Adrenal gland (tissue), 12 donors: ENCODE data around the gene RBPJL. TPM values are rescaled to one million over a fixed set of nuclear protein-coding genes. Genes with fewer than 3 reads are reported as not detected.
A peak's percentile ranks its signal among the peaks of the same experiment; 100 is the strongest.
"Not testable (repeated sequence)": the region's sequence is repeated elsewhere in the genome, so short reads cannot be mapped to it uniquely, and the experiment has no call there.

ENCODE experiments used
- DNase-seq, 7 donors: peaks; one replicate each; pipeline ENCODE4 v3.0.0-alpha.2; 2019 to 2020
- H3K27ac ChIP-seq, 5 donors: fragments of 200-600 bp; sonication (generic) in 4 of 5; 1 replicate in 3 of 5; 2 replicates in 2 of 5; pipeline versions ENCODE4 v1.5.1 to v1.8.0; 2016 to 2020; ENCODE audit warnings: mild to moderate bottlenecking in 1 of 5
- H3K27me3 ChIP-seq: fragments of 200-600 bp; 2 replicates; pipeline ENCODE4 v1.8.0; 2021
- H3K36me3 ChIP-seq, 2 donors: fragments of 200-600 bp; replicated peaks in 1 of 2; 1 replicate in 1 of 2; 2 replicates in 1 of 2; pipeline versions ENCODE4 v1.5.1 to v1.8.0; 2018 to 2022
- H3K4me1 ChIP-seq, 2 donors: fragments of 200-600 bp; replicated peaks in 1 of 2; 1 replicate in 1 of 2; 2 replicates in 1 of 2; pipeline versions ENCODE4 v1.5.1 to v1.8.0; 2018 to 2021
- H3K4me3 ChIP-seq, 4 donors: fragments of 200-600 bp; sonication (generic) in 3 of 4; one replicate each; pipeline ENCODE4 v1.5.1; 2016 to 2018
- H3K9me3 ChIP-seq, 3 donors: fragments of 200-600 bp; sonication (generic) in 1 of 3; replicated peaks in 1 of 3; 1 replicate in 2 of 3; 2 replicates in 1 of 3; pipeline versions ENCODE4 v1.5.1 to v1.8.0; 2016 to 2021
- CTCF ChIP-seq, 6 experiments: fragments of 450-650 bp in 4 of 6; fragments of 200-600 bp in 2 of 6; sonication (generic) in 1 of 6; IDR thresholded peaks; 1 replicate in 5 of 6; 2 replicates in 1 of 6; pipeline versions ENCODE4 v1.5.1 to v1.8.0; 2016 to 2021; ENCODE audit warnings: antibody characterized with exemption in 6 of 6, mild to moderate bottlenecking in 2 of 6, moderate library complexity in 1 of 6
- POLR2A ChIP-seq, 2 donors: fragments of 450-650 bp; IDR thresholded peaks; one replicate each; pipeline ENCODE4 v1.6.1; 2017; ENCODE audit warnings: antibody characterized with exemption in 2 of 2, mild to moderate bottlenecking in 2 of 2, moderate library complexity in 1 of 2
- WGBS, 4 donors: extraction: QIAGEN DNeasy Blood & Tissue Kit in 2 of 4; methylation state at CpG; one replicate each; pipeline versions ENCODE4 v1.1.5 to v1.1.7; 2013 to 2017; 5-methylcytosine and 5-hydroxymethylcytosine counted together
- intact Hi-C, 2 donors: fragments of 100-400 bp; cut with DNase I; formaldehyde crosslinking; loops; one replicate each; pipeline versions ENCODE4 v1.14.1 to v1.15.0; 2022 to 2023
- polyA plus RNA-seq, 3 donors: library from polyadenylated mRNA; stranded (reverse); fragments of 200-250 nt in 2 of 3; fragments of 350-450 nt in 1 of 3; fragmentation: Illumina TruSeq in 1 of 3; extraction: RNeasy Lipid Tissue Mini Kit (QIAGEN cat#74804) in 1 of 3; gene quantifications; one replicate each; pipeline ENCODE4 v1.2.3, GENCODE V29; 2013 to 2014
- total RNA-seq, 9 donors: library from RNA; depleted of rRNA in 4 of 9; stranded (reverse); fragments of >200 nt in 4 of 9; fragments of 120-200 nt in 1 of 9; fragmentation: NEBNext Ultra II Directional in 1 of 9; extraction: Animal tissue kit (Norgen Biotek cat#: 25700) in 1 of 9; gene quantifications; one replicate each; pipeline versions ENCODE4 v1.1.0 to v1.2.4, GENCODE V29; 2013 to 2023
- donor health status: healthy with polysubstance abuse.
- donor health status: Bipolar disorder and iron deficiency.
- donor health status: DM: yes; HTN: yes; CAD: no.
- donor health status: DM: no; HTN: no; CAD: no.
- donor health status: DM: no; HTN: no; CAD: no.
- donor health status: DM: yes; HTN: yes; CAD: no.

RBPJL gene
- total and polyA plus RNA-seq, 12 donors, result 0.03 to 0.06 TPM; not detected in 10

DNA sequence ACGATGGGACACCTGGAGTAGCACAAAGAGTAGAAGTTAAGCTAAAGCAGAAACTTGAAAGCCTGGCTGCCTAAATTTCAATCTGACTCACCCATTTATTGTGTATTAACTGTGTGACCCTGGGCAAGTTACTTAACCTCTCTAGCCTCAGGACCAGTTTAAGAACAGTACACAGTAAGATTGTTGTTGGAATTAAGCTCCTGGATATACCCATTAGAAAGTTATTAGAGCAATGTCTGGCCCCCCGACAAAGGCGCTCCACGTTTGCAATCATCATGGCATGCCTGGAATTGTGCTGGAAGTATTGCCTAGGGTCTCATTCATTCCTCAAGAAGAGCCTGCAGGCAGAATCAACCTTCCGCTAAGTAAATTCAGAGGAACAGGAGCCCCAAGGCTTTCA, 40.2 kb downstream of the RBPJL start:
- peak overlapping the region; percentile 66 to 98 (median 94) for H3K27ac ChIP-seq
- WGBS, 4 donors, result 30 to 47% (median 44%) methylated on average over 5 of the region's 5 CpGs
- peak overlapping the region in 2 of 4 donors; percentile 63 to 72 for H3K4me3 ChIP-seq
- TF ChIP-seq CTCF (IDR thresholded peaks at IDR 0.05) (no peak), POLR2A (IDR thresholded peaks at IDR 0.05) (no peak)
- no peaks in the 10 kb centered on the region for H3K36me3 ChIP-seq
- H3K4me1 ChIP-seq, result peaks cover 51 to 57% of the 10 kb centered on the region in 2 donors
- H3K9me3 ChIP-seq, result no peaks in the 10 kb centered on the region
- intact Hi-C loops, result no loop called here
- DNase-seq, result no peak
- no peaks in the 10 kb centered on the region for H3K27me3 ChIP-seq

- Histone ChIP-seq H3K27ac (peak overlapping the region; percentile 66 to 98 (median 94)), H3K4me3 (peak overlapping the region; percentile 63 to 86 (median 76)), H3K4me1 (peaks cover 46 to 52% of the 10 kb centered on the region in 2 donors), H3K27me3 (no peaks in the 10 kb centered on the region), H3K36me3 (no peaks in the 10 kb centered on the region), H3K9me3 (no peaks in the 10 kb centered on the region)
- TF ChIP-seq CTCF (IDR thresholded peaks at IDR 0.05) (no peak), POLR2A (IDR thresholded peaks at IDR 0.05) (no peak)
- DNase-seq, result peak in 4 of 7 donors; percentile 62 to 77 (median 68)
- intact Hi-C loops, result no loop called here
- 6 to 12% (median 11%) methylated on average over 5 to 10 of the region's 10 CpGs for WGBS, 4 donors
Measured at GRCh38 chr20:45347297-45347935, 40.8 kb downstream of the RBPJL start.

DNA sequence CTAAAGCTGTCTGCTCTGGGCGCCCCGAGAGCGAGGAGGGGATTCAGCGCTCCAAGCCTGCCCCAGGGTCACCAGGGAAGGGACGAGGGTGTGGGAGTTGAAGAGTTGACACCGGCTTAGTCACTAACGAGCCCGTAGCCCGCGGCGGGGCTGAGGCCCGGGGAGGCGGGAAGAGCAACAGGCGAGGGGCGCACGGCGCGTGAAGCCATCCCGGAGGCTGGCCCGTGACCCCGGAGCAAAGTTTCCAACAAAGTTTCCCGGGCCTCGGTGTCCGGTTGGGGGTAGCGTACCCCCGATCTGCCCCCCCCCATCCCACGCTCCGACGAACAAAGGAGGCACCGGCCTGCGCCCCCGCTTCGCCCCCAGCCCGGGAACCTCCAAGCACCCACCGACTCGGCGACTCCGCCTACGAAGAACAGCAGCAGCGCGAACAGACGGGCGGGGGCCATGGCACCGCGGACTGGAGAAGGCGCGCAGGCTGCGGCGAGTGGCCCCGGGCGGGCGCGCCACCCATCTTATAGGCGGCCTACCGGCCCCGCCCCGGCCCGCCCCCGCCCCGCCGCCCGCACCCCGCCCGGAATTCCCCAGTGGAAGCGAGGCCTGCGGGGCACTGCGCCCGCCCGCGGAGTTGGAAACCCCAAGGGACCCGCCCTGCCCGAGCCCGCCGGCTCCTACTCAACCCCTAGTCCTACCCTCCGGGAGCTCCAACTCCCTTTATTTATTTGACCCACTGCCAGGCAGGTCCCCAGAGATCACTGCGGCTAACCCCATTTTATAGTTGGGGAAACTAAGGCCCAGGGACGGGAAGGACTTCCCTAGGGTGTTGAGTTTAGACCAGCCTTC, 41.5 kb downstream of the RBPJL start, which contains the start of gene SDC4:
TSS of gene SDC4 (minus strand) at position 489 of the 843 bp plus-strand sequence. CDS start at position 449, 40 bp downstream.
- TF ChIP-seq CTCF (IDR thresholded peaks at IDR 0.05), result no peak
- peak; percentile 94 to 96 for TF ChIP-seq POLR2A (IDR thresholded peaks at IDR 0.05)
- peak within 1 kb of the TSS; percentile 66 to 98 (median 94) for H3K27ac ChIP-seq
- DNase-seq, result peak; percentile 70 to 83 (median 79)
- 1 to 13% (median 4%) methylated on average over 1 to 77 of the region's 77 CpGs for WGBS, 4 donors
- peak within 1 kb of the TSS; percentile 63 to 86 (median 76) for H3K4me3 ChIP-seq
- H3K36me3 ChIP-seq, result no peaks in the 10 kb centered on the region
- no peaks in the 10 kb centered on the region for H3K27me3 ChIP-seq
- intact Hi-C loops, result no loop called here
- peaks cover 38 to 45% of the 10 kb centered on the region in 2 donors for H3K4me1 ChIP-seq
- H3K9me3 ChIP-seq, result no peaks in the 10 kb centered on the region

DNA sequence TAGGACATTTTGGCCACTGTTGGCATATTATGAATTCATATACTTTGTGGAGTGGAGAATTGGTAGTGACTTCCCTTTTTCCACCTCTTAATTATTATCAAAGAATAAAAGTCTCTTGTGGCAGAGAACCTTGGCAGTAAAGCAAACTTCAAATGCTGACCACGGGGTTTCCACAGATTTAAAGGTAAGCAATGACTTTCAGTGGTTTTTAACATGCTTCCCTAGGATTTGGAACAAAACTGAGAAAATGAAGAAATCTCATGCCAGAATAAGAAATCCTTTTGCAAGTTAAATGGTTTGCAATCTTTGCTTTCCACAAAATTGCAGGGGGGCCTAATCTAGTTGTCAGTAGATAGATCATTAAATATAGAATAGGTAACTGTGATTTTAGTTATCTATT, 43.6 kb downstream of the RBPJL start:
- Histone ChIP-seq H3K36me3 (no peaks in the 10 kb centered on the region), H3K27ac (no peak overlapping the region), H3K27me3 (no peaks in the 10 kb centered on the region), H3K9me3 (no peaks in the 10 kb centered on the region), H3K4me3 (no peak overlapping the region), H3K4me1 (peaks cover 26 to 33% of the 10 kb centered on the region in 2 donors)
- intact Hi-C loops, result no loop called here
- no peak for DNase-seq
- 56 to 73% (median 67%) methylated on average over 1 of the region's 1 CpG for WGBS, 4 donors
- no peak for TF ChIP-seq POLR2A (IDR thresholded peaks at IDR 0.05)
- TF ChIP-seq CTCF (IDR thresholded peaks at IDR 0.05), result no peak

GRCh38 chr20:45350795-45351194, 44.2 kb downstream of the RBPJL start:
- H3K27ac ChIP-seq, H3K36me3 ChIP-seq, H3K27me3 ChIP-seq, DNase-seq, intact Hi-C loops, H3K4me3 ChIP-seq, H3K9me3 ChIP-seq: not testable (repeated sequence)
- H3K4me1 ChIP-seq, result peaks cover 23 to 33% of the 10 kb centered on the region in 2 donors
- WGBS, 4 donors, result 85 to 93% (median 88%) methylated on average over 10 of the region's 10 CpGs
